IMR-90 (cell line): ENCODE measurements around the gene RASSF8. TPM values are rescaled to one million over a fixed set of nuclear protein-coding genes. Genes with fewer than 3 reads are reported as not detected.

ENCODE experiments used
- ATAC-seq: fragments of 200-7000 bp; cut with Tn5 transposase; 2 replicates; pipeline ENCODE4 v1.9.1; 2020; ENCODE audit warnings: low read depth, mild to moderate bottlenecking, moderate library complexity
- BruUV-seq: library from RNA; stranded (reverse); fragments of 400-500 nt; replicated peaks from 2 replicates; lab custom pipeline; 2021; lab: Mats Ljungman, UMichigan
- CTCF ChIA-PET: fragments of 300-600 bp; formaldehyde crosslinking; extraction: SDS; loops from one replicate; lab custom pipeline; 2021; ENCODE audit warnings: antibody characterized with exemption; lab: Yijun Ruan, JAX
- POLR2A ChIA-PET: fragments of 300-600 bp; sonication (Branson Sonifier 250); formaldehyde crosslinking; loops from one replicate; lab custom pipeline; 2022; ENCODE audit warnings: antibody characterized with exemption; ENCODE audit not compliant: unreplicated experiment; lab: Charles Lee
- DNase-seq: peaks from one replicate; pipeline ENCODE4 v3.0.0; 2013
- H2AFZ ChIP-seq: replicated peaks from 2 replicates; pipeline ENCODE3; 2013; ENCODE audit warnings: low read length, mild to moderate bottlenecking; ENCODE audit not compliant: poor library complexity
- H2AK5ac ChIP-seq: 2 replicates; pipeline ENCODE4 v1.6.1; 2013; ENCODE audit warnings: low read depth, low read length, inconsistent platforms
- H2AK9ac ChIP-seq: replicated peaks from 2 replicates; pipeline ENCODE3; 2013; ENCODE audit warnings: mild to moderate bottlenecking, low read depth, low read length, moderate library complexity; ENCODE audit not compliant: poor library complexity
- H2BK120ac ChIP-seq: 2 replicates; pipeline ENCODE4 v1.6.1; 2013; ENCODE audit warnings: low read depth, low read length, inconsistent platforms
- H2BK15ac ChIP-seq: 3 replicates; pipeline ENCODE4 v1.6.1; 2013; ENCODE audit warnings: low read depth, low read length, inconsistent platforms
- H2BK20ac ChIP-seq: 2 replicates; pipeline ENCODE4 v1.6.1; 2013; ENCODE audit warnings: low read depth, mild to moderate bottlenecking, inconsistent platforms, low read length, moderate library complexity
- H2BK5ac ChIP-seq: 2 replicates; pipeline ENCODE4 v1.6.1; 2013; ENCODE audit warnings: mild to moderate bottlenecking, low read depth, low read length, inconsistent platforms; ENCODE audit not compliant: poor library complexity, severe bottlenecking
- H3K14ac ChIP-seq: replicated peaks from 2 replicates; pipeline ENCODE4 v1.6.1; 2013; ENCODE audit warnings: low read depth, low read length, inconsistent platforms
- H3K18ac ChIP-seq: 2 replicates; pipeline ENCODE4 v1.6.1; 2013; ENCODE audit warnings: low read depth, low read length, control low read depth
- H3K23ac ChIP-seq: 2 replicates; pipeline ENCODE4 v1.6.1; 2013; ENCODE audit warnings: low read depth, low read length, inconsistent platforms
- H3K27ac ChIP-seq: 2 replicates; pipeline ENCODE4 v1.5.1; 2013; ENCODE audit warnings: mild to moderate bottlenecking, control low read depth, low read length; ENCODE audit not compliant: insufficient read depth
- H3K27me3 ChIP-seq: 2 replicates; pipeline ENCODE4 v1.6.1; 2013; ENCODE audit warnings: low read length; ENCODE audit not compliant: control insufficient read depth, insufficient read depth
- H3K36me3 ChIP-seq: 2 replicates; pipeline ENCODE4 v1.6.1; 2013; ENCODE audit warnings: low read length, mixed read lengths; ENCODE audit not compliant: control insufficient read depth, insufficient read depth
- H3K4ac ChIP-seq: 2 replicates; pipeline ENCODE4 v1.6.1; 2013; ENCODE audit warnings: low read depth, low read length, inconsistent platforms
- H3K4me1 ChIP-seq: 2 replicates; pipeline ENCODE4 v1.6.1; 2013; ENCODE audit warnings: low read length, mixed read lengths; ENCODE audit not compliant: control insufficient read depth, insufficient read depth
- H3K4me2 ChIP-seq: 2 replicates; pipeline ENCODE4 v1.6.1; 2013; ENCODE audit warnings: low read depth, mild to moderate bottlenecking, control low read depth, low read length, moderate library complexity
- H3K4me3 ChIP-seq: 2 replicates; pipeline ENCODE4 v1.5.1; 2013; ENCODE audit warnings: low read depth, mild to moderate bottlenecking, control low read depth, low read length, moderate library complexity; ENCODE audit not compliant: insufficient read depth
- H3K56ac ChIP-seq: 2 replicates; pipeline ENCODE4 v1.6.1; 2013; ENCODE audit warnings: low read length, inconsistent platforms; ENCODE audit not compliant: insufficient read depth; ENCODE audit errors: extremely low read depth
- H3K79me1 ChIP-seq, 2 experiments: 2 replicates each; pipeline ENCODE4 v1.6.1; 2013; ENCODE audit warnings: low read length in 2 of 2, inconsistent platforms in 1 of 2, low read depth in 1 of 2
- H3K9ac ChIP-seq: 2 replicates; pipeline ENCODE4 v1.6.1; 2013; ENCODE audit warnings: low read depth, low read length, control low read depth
- H3K9me1 ChIP-seq: 2 replicates; pipeline ENCODE4 v1.6.1; 2013; ENCODE audit warnings: low read length, inconsistent platforms; ENCODE audit not compliant: insufficient read depth
- H3K9me3 ChIP-seq: 2 replicates; pipeline ENCODE4 v1.6.1; 2013; ENCODE audit warnings: low read length; ENCODE audit not compliant: control insufficient read depth, insufficient read depth
- H4K20me1 ChIP-seq: 2 replicates; pipeline ENCODE4 v1.6.1; 2013; ENCODE audit warnings: low read length, inconsistent platforms; ENCODE audit not compliant: insufficient read depth
- H4K5ac ChIP-seq: 2 replicates; pipeline ENCODE4 v1.6.1; 2013; ENCODE audit warnings: mild to moderate bottlenecking, low read depth, low read length, control low read depth
- H4K8ac ChIP-seq, 2 experiments: 2 replicates each; pipeline ENCODE4 v1.6.1; 2013; ENCODE audit warnings: low read depth in 2 of 2, low read length in 2 of 2, control low read depth in 1 of 2, inconsistent platforms in 1 of 2
- H4K91ac ChIP-seq: 2 replicates; pipeline ENCODE4 v1.6.1; 2013; ENCODE audit warnings: low read depth, low read length, inconsistent platforms; ENCODE audit not compliant: insufficient read depth
- MAFK ChIP-seq: IDR thresholded peaks from 2 replicates; pipeline ENCODE4 v1.6.1; 2012; ENCODE audit warnings: low read depth, low read length, improper control_type of control experiment
- MXI1 ChIP-seq: IDR thresholded peaks from 2 replicates; pipeline ENCODE4 v1.6.1; 2012; ENCODE audit warnings: low read depth, mild to moderate bottlenecking, low read length, moderate library complexity, borderline replicate concordance
- WGBS, 2 experiments: methylation state at CpG; one replicate each; pipeline versions ENCODE4 v1.1.5 to v1.1.7; 2013; ENCODE audit warnings: missing lambda C conversion rate in 2 of 2; ENCODE audit not compliant: insufficient read length in 1 of 2; ENCODE audit errors: extremely low coverage in 2 of 2; 5-methylcytosine and 5-hydroxymethylcytosine counted together
- dilution Hi-C: fragments of 300-500 bp; cut with HindIII; formaldehyde crosslinking; loops from one replicate; pipeline ENCODE4 v1.14.3; 2018; ENCODE audit warnings: low sequenced_read_pairs; ENCODE audit not compliant: unreplicated experiment
- in situ Hi-C: fragments of 300-500 bp; cut with MboI; formaldehyde crosslinking; loops from 3 replicates; pipeline ENCODE4 v1.14.3; 2019; ENCODE audit warnings: low sequenced_read_pairs, inconsistent platforms, mixed read lengths
- intact Hi-C: fragments of 100-400 bp; cut with micrococcal nuclease; formaldehyde crosslinking; loops from 2 replicates; pipeline ENCODE4 v1.10.0; 2022
- polyA plus RNA-seq, 3 experiments: library from polyadenylated mRNA; depleted of rRNA; stranded (reverse); fragments of >200 nt; gene quantifications; 2 replicates each; pipeline ENCODE4 v1.2.3, GENCODE V29; 2012; ENCODE audit warnings: low replicate concordance in 1 of 3
- total RNA-seq: library from RNA; depleted of rRNA; stranded (reverse); fragments of >200 nt; gene quantifications from 2 replicates; pipeline ENCODE4 v1.2.3, GENCODE V29; 2012

RASSF8 gene
- total and polyA plus RNA-seq, 2 of the 4 experiments (the other 2 are of a cell fraction) = 10.8 to 50.5 TPM

DNA sequence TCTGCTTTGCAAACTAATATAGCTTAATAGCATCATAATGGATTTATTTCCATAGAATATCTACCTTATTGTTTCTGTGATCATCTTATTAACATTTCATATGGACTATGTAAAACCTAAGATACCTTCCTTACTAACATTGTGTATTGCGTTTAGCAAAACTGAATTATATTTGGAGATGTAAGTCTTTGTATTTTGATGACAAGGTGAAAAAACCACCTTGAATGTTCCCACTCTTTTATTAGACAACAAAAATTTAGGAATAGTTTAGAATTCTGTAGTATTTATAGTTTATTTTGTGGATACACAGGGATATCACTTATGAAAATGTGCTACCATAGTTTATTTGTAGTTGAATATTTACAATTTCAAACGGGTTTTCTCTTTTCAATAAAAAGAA lies 32.0 kb downstream of the RASSF8 start:
- peaks cover 17% of the 10 kb centered on the region for H3K4me1 ChIP-seq
- H3K23ac ChIP-seq = no peak overlapping the region
- H3K27me3 ChIP-seq = no peaks in the 10 kb centered on the region
- no peak overlapping the region for H2AK5ac ChIP-seq
- H3K36me3 ChIP-seq = no peaks in the 10 kb centered on the region; the same call in 1 of the 2 replicates
- dilution Hi-C loops = no loop called here
- intact Hi-C loops = no loop called here
- H4K5ac ChIP-seq = no peak overlapping the region
- H3K56ac ChIP-seq = no peak overlapping the region
- no peak overlapping the region for H3K27ac ChIP-seq
- H3K9ac ChIP-seq = no peak overlapping the region
- TF ChIP-seq MAFK = peak; percentile 59
- TF ChIP-seq MXI1 = no peak
- H2AFZ ChIP-seq = no peak overlapping the region
- in situ Hi-C loops = no loop called here
- ATAC-seq = no peak
- no peak overlapping the region for H2BK5ac ChIP-seq
- H3K14ac ChIP-seq = no peak overlapping the region
- no peak overlapping the region for H3K18ac ChIP-seq
- no peak overlapping the region for H2BK15ac ChIP-seq
- H3K4me2 ChIP-seq = no peak overlapping the region
- H3K4me3 ChIP-seq = no peak overlapping the region
- no CpG with 5 or more reads among the region's 2 CpGs for WGBS, 2 experiments
- no peaks in the 10 kb centered on the region for H3K9me3 ChIP-seq
- DNase-seq = no peak
- H3K79me1 ChIP-seq = peaks cover 24 to 69% of the 10 kb centered on the region in 2 experiments
- no peak overlapping the region for H3K4ac ChIP-seq
- no peak overlapping the region for H2AK9ac ChIP-seq
- H2BK120ac ChIP-seq = no peak overlapping the region
- CTCF ChIA-PET = no interaction called here
- H2BK20ac ChIP-seq = no peak overlapping the region
- H4K91ac ChIP-seq = no peak overlapping the region
- POLR2A ChIA-PET = no interaction called here
- peaks cover 14% of the 10 kb centered on the region for H3K9me1 ChIP-seq
- no TSS peak for BruUV-seq
- H4K8ac ChIP-seq = no peak overlapping the region
- H4K20me1 ChIP-seq = peaks cover 47% of the 10 kb centered on the region
